HG02610 (cell line): ENCODE data around the gene G6PC2.
A peak's percentile ranks its signal among the peaks of the same experiment; 100 is the strongest.
"Not testable (repeated sequence)": the region's sequence is repeated elsewhere in the genome, so short reads cannot be mapped to it uniquely, and the experiment has no call there.

Experiments used
- ATAC-seq: cut with Tn5 transposase; IDR thresholded peaks from one replicate; pipeline ENCODE4 v1.9.1; 2021; ENCODE audit warnings: mild to moderate bottlenecking, moderate library complexity; ENCODE audit not compliant: unreplicated experiment

The G6PC2 gene

GRCh38 chr2:168903888-168904287, 2.8 kb downstream of the G6PC2 start:
- no peak for ATAC-seq

- ATAC-seq = no peak
Observed at GRCh38 chr2:168904358-168904757, 3.3 kb downstream of the G6PC2 start.

GRCh38 chr2:168907940-168908662, 7.0 kb downstream of the G6PC2 start:
- no peak for ATAC-seq

- no peak for ATAC-seq
Observed at GRCh38 chr2:168910330-168910729, 9.2 kb downstream of the G6PC2 start.

- no peak for ATAC-seq
Observed at GRCh38 chr2:168912466-168912865, 11.4 kb downstream of the G6PC2 start.

- no peak for ATAC-seq
Observed at GRCh38 chr2:168912901-168913369, 11.8 kb downstream of the G6PC2 start.

- no peak for ATAC-seq
Observed at GRCh38 chr2:168913495-168913894, 12.4 kb downstream of the G6PC2 start.

GRCh38 chr2:168915441-168916330, 14.6 kb downstream of the G6PC2 start:
- ATAC-seq = no peak

- ATAC-seq = no peak
Observed at GRCh38 chr2:168916331-168916675, 15.2 kb downstream of the G6PC2 start.

GRCh38 chr2:168920504-168921157, 19.5 kb downstream of the G6PC2 start:
- ATAC-seq = no peak

GRCh38 chr2:168926621-168927386, 25.7 kb downstream of the G6PC2 start:
- ATAC-seq = no peak

- no peak for ATAC-seq
Observed at GRCh38 chr2:168928113-168928831, 27.2 kb downstream of the G6PC2 start.

GRCh38 chr2:168929031-168929430, 27.9 kb downstream of the G6PC2 start:
- no peak for ATAC-seq

- ATAC-seq = no peak
Observed at GRCh38 chr2:168930242-168930641, 29.2 kb downstream of the G6PC2 start.

GRCh38 chr2:168932174-168932573, 31.1 kb downstream of the G6PC2 start:
- not testable (repeated sequence) for ATAC-seq

- ATAC-seq = no peak
Observed at GRCh38 chr2:168934826-168935225, 33.7 kb downstream of the G6PC2 start.

GRCh38 chr2:168935810-168936581, 34.9 kb downstream of the G6PC2 start:
- no peak for ATAC-seq

GRCh38 chr2:168939061-168939460, 38.0 kb downstream of the G6PC2 start:
- ATAC-seq = no peak

GRCh38 chr2:168939918-168940317, 38.8 kb downstream of the G6PC2 start:
- peak; percentile 94 for ATAC-seq
